Kidney capillary endothelial cell (primary cell): Measurements from ENCODE around the gene MAP4K2.

Source experiments
- DNase-seq: peaks from one replicate; pipeline ENCODE4 v3.0.0-alpha.2; 2018; ENCODE audit warnings: low spot score

MAP4K2 gene

GRCh38 chr11:64754124-64754918 is 48.7 kb downstream of the MAP4K2 start:
- DNase-seq = no peak

- no peak for DNase-seq
Measured at GRCh38 chr11:64753380-64754123, 49.5 kb downstream of the MAP4K2 start.

- no peak for DNase-seq
Measured at GRCh38 chr11:64753019-64753379, 50.0 kb downstream of the MAP4K2 start.

GRCh38 chr11:64752175-64752970 is 50.6 kb downstream of the MAP4K2 start:
- DNase-seq = no peak

GRCh38 chr11:64751580-64751979 is 51.4 kb downstream of the MAP4K2 start:
- DNase-seq = no peak

- DNase-seq = no peak
Measured at GRCh38 chr11:64751136-64751535, 51.9 kb downstream of the MAP4K2 start.

- DNase-seq = no peak
Measured at GRCh38 chr11:64750361-64751054, 52.5 kb downstream of the MAP4K2 start.

- no peak for DNase-seq
Measured at GRCh38 chr11:64747961-64748665, 54.9 kb downstream of the MAP4K2 start.

- no peak for DNase-seq
Measured at GRCh38 chr11:64746486-64746885, 56.5 kb downstream of the MAP4K2 start.

GRCh38 chr11:64745521-64746328 is 57.3 kb downstream of the MAP4K2 start:
- no peak for DNase-seq

- DNase-seq = no peak
Measured at GRCh38 chr11:64745189-64745520, 57.9 kb downstream of the MAP4K2 start.

- DNase-seq = no peak
Measured at GRCh38 chr11:64744544-64745188, 58.3 kb downstream of the MAP4K2 start.

- DNase-seq = peak; percentile 40
Measured at GRCh38 chr11:64743591-64744543, 59.1 kb downstream of the MAP4K2 start, which contains the start of gene RASGRP2. Gene RASGRP2 (minus strand): TSS chr11:64744142. CDS start chr11:64742866, 1,276 bp downstream.

- no peak for DNase-seq
Measured at GRCh38 chr11:64742889-64743590, 60.0 kb downstream of the MAP4K2 start.

GRCh38 chr11:64742087-64742888 is 60.7 kb downstream of the MAP4K2 start:
- DNase-seq = no peak

- DNase-seq = no peak
Measured at GRCh38 chr11:64741375-64742086, 61.5 kb downstream of the MAP4K2 start.

GRCh38 chr11:64739871-64740270 is 63.1 kb downstream of the MAP4K2 start:
- DNase-seq = no peak
